ENCODE results near the gene DARS1.

Gene DARS1

DNA sequence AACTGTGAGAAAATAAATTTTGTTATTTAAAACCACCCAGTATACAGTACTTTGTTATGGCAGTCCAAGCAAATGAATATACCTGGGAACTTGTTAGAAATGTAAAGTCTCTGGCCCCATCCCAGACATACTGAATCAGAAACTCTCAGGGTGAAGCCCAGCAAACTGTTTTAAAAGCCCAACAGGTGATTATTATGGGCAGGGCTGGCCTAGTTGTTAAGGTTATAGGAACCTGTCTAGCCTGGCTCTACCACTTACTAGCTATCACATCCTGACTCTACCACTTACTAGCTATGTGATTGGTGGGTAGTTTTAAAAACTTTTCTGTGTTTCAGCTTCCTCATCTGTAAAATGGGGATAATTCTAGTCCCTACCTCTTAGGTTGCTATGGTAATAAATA, 8.0 kb upstream of the DARS1 start:
- TF ChIP-seq ZNF70 (CRISPR knock-in tag; IDR thresholded peaks at IDR 0.05), result no peak
- no peak for TF ChIP-seq ZFP30 (CRISPR knock-in tag; IDR thresholded peaks at IDR 0.05)
- TF ChIP-seq ZFP3 (CRISPR knock-in tag; IDR thresholded peaks at IDR 0.05), result no peak
- TF ChIP-seq TOX (CRISPR knock-in tag; IDR thresholded peaks at IDR 0.05; ENCODE audit: borderline replicate concordance), result no peak
- TF ChIP-seq PATZ1 (CRISPR knock-in tag; IDR thresholded peaks at IDR 0.05; ENCODE audit: borderline replicate concordance), result no peak
- TF ChIP-seq PPARA (CRISPR knock-in tag; IDR thresholded peaks at IDR 0.05; ENCODE audit: borderline replicate concordance), result no peak
- no peak for TF ChIP-seq RARB (CRISPR knock-in tag; IDR thresholded peaks at IDR 0.05)
- TF ChIP-seq ZC3H10 (CRISPR knock-in tag; IDR thresholded peaks at IDR 0.05), result no peak
- no peak for TF ChIP-seq SNAI2 (CRISPR knock-in tag; IDR thresholded peaks at IDR 0.05)
- TF ChIP-seq POU6F1 (CRISPR knock-in tag; IDR thresholded peaks at IDR 0.05; ENCODE audit: borderline replicate concordance, low read depth), result no peak
- no peak for TF ChIP-seq ESRRG (CRISPR knock-in tag; IDR thresholded peaks at IDR 0.05)
- ATAC-seq, result no peak

DNA sequence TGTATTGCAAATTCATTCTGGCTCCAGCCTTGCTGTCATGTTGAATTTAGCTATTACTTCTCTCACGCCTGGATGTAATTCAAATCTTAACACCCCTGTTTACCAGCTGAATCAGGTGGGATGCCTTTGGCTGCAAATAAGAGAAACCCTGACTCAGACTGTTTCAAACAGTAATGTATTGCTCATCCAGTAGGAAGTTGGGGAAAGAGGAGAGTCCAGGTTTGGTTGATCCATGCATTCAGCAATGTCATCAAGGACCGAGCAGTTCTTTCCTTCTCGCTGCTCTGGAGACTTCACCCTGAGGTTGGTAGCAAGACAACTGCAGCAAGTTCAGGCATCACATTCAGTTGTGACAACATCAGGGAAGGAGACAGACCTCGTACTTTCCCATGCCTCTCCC, 6.4 kb upstream of the DARS1 start:
- no peak for TF ChIP-seq GLIS3 (CRISPR knock-in tag; IDR thresholded peaks at IDR 0.05)
- no peak for TF ChIP-seq CSDC2 (CRISPR knock-in tag; IDR thresholded peaks at IDR 0.05)
- no peak for TF ChIP-seq ZNF70 (CRISPR knock-in tag; IDR thresholded peaks at IDR 0.05)
- TF ChIP-seq ZNF565 (CRISPR knock-in tag; conservative IDR thresholded peaks at IDR 0.05; ENCODE audit: low read depth), result no peak
- no peak for ATAC-seq

- no peak for ATAC-seq
- TF ChIP-seq ZC3H10 (CRISPR knock-in tag; IDR thresholded peaks at IDR 0.05), result no peak
- TF ChIP-seq ZNF70 (CRISPR knock-in tag; IDR thresholded peaks at IDR 0.05), result no peak
- no peak for TF ChIP-seq CSRNP3 (CRISPR knock-in tag; IDR thresholded peaks at IDR 0.05)
- no peak for TF ChIP-seq PATZ1 (CRISPR knock-in tag; IDR thresholded peaks at IDR 0.05; ENCODE audit: borderline replicate concordance)
- no peak for TF ChIP-seq BACH2 (CRISPR knock-in tag; IDR thresholded peaks at IDR 0.05; ENCODE audit: borderline replicate concordance)
- no peak for TF ChIP-seq ZFP30 (CRISPR knock-in tag; IDR thresholded peaks at IDR 0.05)
- TF ChIP-seq OSR1 (CRISPR knock-in tag; IDR thresholded peaks at IDR 0.05), result no peak
These were observed 2.0 kb upstream of the DARS1 start for GRCh38 chr2:135987441-135987840.

DNA sequence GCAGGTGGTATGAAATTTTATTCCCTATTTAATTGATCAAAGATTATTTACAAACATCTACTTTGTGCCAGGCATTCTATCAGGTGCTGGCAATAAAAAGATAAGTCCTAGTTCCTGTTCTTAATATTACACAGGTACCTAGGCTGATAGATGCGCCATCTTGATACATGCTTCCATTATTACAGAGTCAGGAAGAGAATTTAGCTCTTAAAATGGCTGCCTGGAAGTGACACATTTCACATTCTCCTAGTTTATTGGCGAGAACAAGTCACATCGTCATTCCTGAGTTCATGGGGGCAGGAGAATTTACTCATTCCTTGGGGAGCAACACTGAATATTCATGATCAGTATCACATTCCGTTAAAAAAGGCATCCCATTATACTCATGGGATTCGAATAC, 1.1 kb upstream of the DARS1 start:
- TF ChIP-seq ARNTL (CRISPR knock-in tag; IDR thresholded peaks at IDR 0.05; ENCODE audit: borderline replicate concordance, low read depth) (no peak), PPARA (CRISPR knock-in tag; IDR thresholded peaks at IDR 0.05; ENCODE audit: borderline replicate concordance) (no peak), ZFP3 (CRISPR knock-in tag; IDR thresholded peaks at IDR 0.05) (no peak)
- no peak for ATAC-seq

- peak; percentile 38 for ATAC-seq
- TF ChIP-seq CSDC2 (CRISPR knock-in tag; IDR thresholded peaks at IDR 0.05) (peak; percentile 88; the same call in 1 of the 2 replicates), ZNF565 (CRISPR knock-in tag; conservative IDR thresholded peaks at IDR 0.05; ENCODE audit: low read depth) (no peak), ZNF70 (CRISPR knock-in tag; IDR thresholded peaks at IDR 0.05) (no peak), ZFP30 (CRISPR knock-in tag; IDR thresholded peaks at IDR 0.05) (no peak), PPARA (CRISPR knock-in tag; IDR thresholded peaks at IDR 0.05; ENCODE audit: borderline replicate concordance) (no peak), ISL1 (CRISPR knock-in tag; IDR thresholded peaks at IDR 0.05) (no peak), GLIS3 (CRISPR knock-in tag; IDR thresholded peaks at IDR 0.05) (no peak)
- TF ChIP-seq, protein P1, sequence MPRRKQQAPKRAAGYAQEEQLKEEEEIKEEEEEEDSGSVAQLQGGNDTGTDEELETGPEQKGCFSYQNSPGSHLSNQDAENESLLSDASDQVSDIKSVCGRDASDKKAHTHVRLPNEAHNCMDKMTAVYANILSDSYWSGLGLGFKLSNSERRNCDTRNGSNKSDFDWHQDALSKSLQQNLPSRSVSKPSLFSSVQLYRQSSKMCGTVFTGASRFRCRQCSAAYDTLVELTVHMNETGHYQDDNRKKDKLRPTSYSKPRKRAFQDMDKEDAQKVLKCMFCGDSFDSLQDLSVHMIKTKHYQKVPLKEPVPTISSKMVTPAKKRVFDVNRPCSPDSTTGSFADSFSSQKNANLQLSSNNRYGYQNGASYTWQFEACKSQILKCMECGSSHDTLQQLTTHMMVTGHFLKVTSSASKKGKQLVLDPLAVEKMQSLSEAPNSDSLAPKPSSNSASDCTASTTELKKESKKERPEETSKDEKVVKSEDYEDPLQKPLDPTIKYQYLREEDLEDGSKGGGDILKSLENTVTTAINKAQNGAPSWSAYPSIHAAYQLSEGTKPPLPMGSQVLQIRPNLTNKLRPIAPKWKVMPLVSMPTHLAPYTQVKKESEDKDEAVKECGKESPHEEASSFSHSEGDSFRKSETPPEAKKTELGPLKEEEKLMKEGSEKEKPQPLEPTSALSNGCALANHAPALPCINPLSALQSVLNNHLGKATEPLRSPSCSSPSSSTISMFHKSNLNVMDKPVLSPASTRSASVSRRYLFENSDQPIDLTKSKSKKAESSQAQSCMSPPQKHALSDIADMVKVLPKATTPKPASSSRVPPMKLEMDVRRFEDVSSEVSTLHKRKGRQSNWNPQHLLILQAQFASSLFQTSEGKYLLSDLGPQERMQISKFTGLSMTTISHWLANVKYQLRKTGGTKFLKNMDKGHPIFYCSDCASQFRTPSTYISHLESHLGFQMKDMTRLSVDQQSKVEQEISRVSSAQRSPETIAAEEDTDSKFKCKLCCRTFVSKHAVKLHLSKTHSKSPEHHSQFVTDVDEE (CRISPR knock-in tag; IDR thresholded peaks at IDR 0.05), result peak; percentile 52; the same call in 1 of the 2 replicates
These were observed 484 bp upstream of the DARS1 start for GRCh38 chr2:135985826-135986393.
